ENCODE measurements around the gene SELENBP1.

GRCh38 chr1:151364996-151365395, 7.5 kb downstream of the SELENBP1 start:
- TF ChIP-seq CTCF (IDR thresholded peaks at IDR 0.05 in 8 of 11, conservative IDR thresholded peaks at IDR 0.05 in 3 of 11) (no peak), POLR2A (IDR thresholded peaks at IDR 0.05) (no peak)

All from spleen (tissue), 7 donors.